SK-N-SH (cell line): ENCODE results near the gene PTPRJ. TPM values are rescaled to one million over a fixed set of nuclear protein-coding genes. Genes with fewer than 3 reads are reported as not detected.
"Not testable (repeated sequence)": the region's sequence is repeated elsewhere in the genome, so short reads cannot be mapped to it uniquely, and the experiment has no call there.

Source experiments
- CTCF ChIA-PET: fragments of 300-600, 350-600 bp; formaldehyde crosslinking; extraction: SDS; loops from one replicate; lab custom pipeline; 2021; lab: Yijun Ruan, JAX
- POLR2A ChIA-PET: fragments of 350-600 bp; sonication (Branson Sonifier 250); formaldehyde crosslinking; extraction: SDS; loops from one replicate; lab custom pipeline; 2020; ENCODE audit warnings: antibody characterized with exemption, inconsistent platforms; lab: Yijun Ruan, JAX
- DNase-seq: peaks from one replicate; pipeline ENCODE4 v3.0.0; 2012
- H2AFZ ChIP-seq: fragments of 200-600 bp; sonication (generic); 2 replicates; pipeline ENCODE4 v1.8.1; 2016; ENCODE audit warnings: antibody characterized with exemption, mild to moderate bottlenecking, low read depth
- H3F3A ChIP-seq: fragments of 200-600 bp; sonication (generic); replicated peaks from 2 replicates; pipeline ENCODE3; 2016; ENCODE audit warnings: antibody characterized with exemption, mild to moderate bottlenecking; ENCODE audit not compliant: insufficient read depth
- H3K27ac ChIP-seq, 2 experiments: fragments of 200-500 bp in 1 of 2; fragments of 200-600 bp in 1 of 2; sonication (Bioruptor generic) in 1 of 2; sonication (generic), shearing (Covaris generic) in 1 of 2; 2 replicates each; pipeline versions ENCODE4 v1.5.1 to v1.6.1; 2014 to 2016; ENCODE audit warnings: low read depth in 2 of 2, inconsistent platforms in 1 of 2, low read length in 1 of 2, mild to moderate bottlenecking in 1 of 2, mixed read lengths in 1 of 2
- H3K27me3 ChIP-seq: fragments of 200-600 bp; sonication (generic), shearing (Covaris generic); 2 replicates; pipeline ENCODE4 v1.6.1; 2016; ENCODE audit warnings: mixed run types; ENCODE audit not compliant: insufficient read depth
- H3K36me3 ChIP-seq, 2 experiments: fragments of 200-500 bp in 1 of 2; fragments of 200-600 bp in 1 of 2; sonication (Bioruptor generic) in 1 of 2; sonication (generic) in 1 of 2; replicated peaks in 1 of 2; 2 replicates each; pipeline versions ENCODE3 to v1.5.1; 2014 to 2016; ENCODE audit warnings: low read length in 1 of 2, mild to moderate bottlenecking in 1 of 2; ENCODE audit not compliant: insufficient read depth in 2 of 2, control insufficient read depth in 1 of 2
- H3K4me1 ChIP-seq, 2 experiments: fragments of 200-500 bp in 1 of 2; fragments of 200-600 bp in 1 of 2; sonication (Bioruptor generic) in 1 of 2; sonication (generic), shearing (Covaris generic) in 1 of 2; 2 replicates each; pipeline versions ENCODE4 v1.5.1 to v1.6.1; 2014 to 2016; ENCODE audit warnings: low read depth in 1 of 2, low read length in 1 of 2, mixed run types in 1 of 2; ENCODE audit not compliant: insufficient read depth in 2 of 2, control insufficient read depth in 1 of 2
- H3K4me2 ChIP-seq: fragments of 200-600 bp; sonication (generic), shearing (Covaris generic); 2 replicates; pipeline ENCODE4 v1.6.1; 2017; ENCODE audit warnings: mixed run types
- H3K4me3 ChIP-seq, 2 experiments: fragments of 200-500 bp in 1 of 2; fragments of 200-600 bp in 1 of 2; sonication (Bioruptor generic) in 1 of 2; sonication (generic), shearing (Covaris generic) in 1 of 2; 2 replicates each; pipeline versions ENCODE4 v1.5.1 to v1.8.1; 2014 to 2016; ENCODE audit warnings: low read depth in 2 of 2, inconsistent platforms in 1 of 2, low read length in 1 of 2, mild to moderate bottlenecking in 1 of 2, mixed read lengths in 1 of 2, moderate library complexity in 1 of 2
- H3K79me2 ChIP-seq: fragments of 200-600 bp; sonication (generic); 2 replicates; pipeline ENCODE4 v1.8.1; 2017; ENCODE audit warnings: mild to moderate bottlenecking; ENCODE audit not compliant: insufficient read depth
- H3K9ac ChIP-seq: fragments of 200-600 bp; sonication (generic); 2 replicates; pipeline ENCODE4 v1.6.1; 2017; ENCODE audit warnings: mixed run types
- H3K9me2 ChIP-seq: fragments of 200-600 bp; sonication (generic); 2 replicates; pipeline ENCODE4 v1.6.1; 2017; ENCODE audit warnings: mixed run types
- H3K9me3 ChIP-seq: fragments of 200-600 bp; sonication (generic); 2 replicates; pipeline ENCODE4 v1.6.1; 2017; ENCODE audit warnings: mixed run types, mild to moderate bottlenecking, moderate library complexity
- H4K20me1 ChIP-seq: fragments of 200-600 bp; sonication (generic); 2 replicates; pipeline ENCODE4 v1.6.1; 2017; ENCODE audit warnings: mild to moderate bottlenecking, mixed run types; ENCODE audit not compliant: insufficient read depth
- EP300 ChIP-seq, 2 experiments: IDR thresholded peaks; 2 replicates each; pipeline versions ENCODE4 v1.4.0 to v1.6.1; 2012; ENCODE audit warnings: borderline replicate concordance in 1 of 2, low read depth in 1 of 2, low read length in 1 of 2
- MEF2A ChIP-seq: IDR thresholded peaks from 2 replicates; pipeline ENCODE4 v1.4.0; 2012; ENCODE audit warnings: low read depth, borderline replicate concordance
- SIN3A ChIP-seq: IDR thresholded peaks from 2 replicates; pipeline ENCODE4 v1.6.1; 2012; ENCODE audit warnings: low read depth, mild to moderate bottlenecking, low read length, moderate library complexity, borderline replicate concordance
- TAF1 ChIP-seq: IDR thresholded peaks from 2 replicates; pipeline ENCODE4 v1.6.1; 2012; ENCODE audit warnings: low read depth, mild to moderate bottlenecking, low read length, moderate library complexity, borderline replicate concordance
- TCF12 ChIP-seq: IDR thresholded peaks from 2 replicates; pipeline ENCODE4 v1.4.0; 2012
- USF2 ChIP-seq: fragments of 150-350 bp; IDR thresholded peaks from 2 replicates; pipeline ENCODE4 v1.6.1; 2017; ENCODE audit warnings: antibody characterized with exemption, low read length, low read depth, borderline replicate concordance
- WGBS: methylation state at CpG from one replicate; pipeline ENCODE4 v1.1.6; 2017; ENCODE audit warnings: low lambda C conversion rate; 5-methylcytosine and 5-hydroxymethylcytosine counted together
- polyA plus RNA-seq, 3 experiments: library from polyadenylated mRNA; depleted of rRNA; stranded (reverse); fragments of >200 nt; gene quantifications; 2 replicates each; pipeline ENCODE4 v1.2.3, GENCODE V29; 2012
- TF ChIP-seq, protein P1 (sequence below): IDR thresholded peaks from 2 replicates; pipeline ENCODE4 v1.4.0; 2012; ENCODE audit warnings: low read depth, borderline replicate concordance
- TF ChIP-seq, protein P2 (sequence below): IDR thresholded peaks from 2 replicates; pipeline ENCODE4 v1.4.0; 2012; ENCODE audit warnings: low read depth

Gene PTPRJ
- polyA plus RNA-seq, 1 of the 3 experiments (the other 2 are of a cell fraction) = 4.5 TPM

DNA sequence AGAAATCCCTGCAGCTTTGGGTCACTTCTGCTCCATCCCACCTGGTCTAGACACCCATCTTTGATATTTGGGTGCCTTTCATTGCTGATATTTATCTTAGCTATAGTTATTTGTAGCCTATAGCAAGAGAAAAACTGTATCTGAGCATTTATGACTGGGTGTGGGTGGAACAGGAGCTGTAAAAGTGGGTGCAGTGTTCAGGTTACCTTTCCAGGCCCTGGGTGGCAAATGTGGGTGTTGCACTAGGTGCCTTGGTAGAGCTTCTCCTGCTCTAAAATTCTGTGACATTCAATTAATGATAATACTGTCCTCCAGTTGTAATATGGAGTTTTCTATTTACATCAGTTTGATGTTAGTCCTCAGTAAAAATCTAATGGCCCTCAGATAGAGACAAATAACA lies 157.9 kb downstream of the PTPRJ start (continued):
- no peak for TF ChIP-seq USF2
- TF ChIP-seq MEF2A = no peak

- 92% methylated on average over 3 of the region's 3 CpGs for WGBS
- POLR2A ChIA-PET, H3K4me2 ChIP-seq, DNase-seq, H3K4me3 ChIP-seq, H3K9ac ChIP-seq, H3K4me1 ChIP-seq, CTCF ChIA-PET, H3K9me3 ChIP-seq, H3K27ac ChIP-seq, H3F3A ChIP-seq, H3K79me2 ChIP-seq, H3K27me3 ChIP-seq, H3K9me2 ChIP-seq, H2AFZ ChIP-seq, H4K20me1 ChIP-seq: not testable (repeated sequence)
- H3K36me3 ChIP-seq = peaks cover 3 to 24% of the 10 kb centered on the region in 2 experiments
Observed at GRCh38 chr11:48139896-48140295, 159.5 kb downstream of the PTPRJ start.

DNA sequence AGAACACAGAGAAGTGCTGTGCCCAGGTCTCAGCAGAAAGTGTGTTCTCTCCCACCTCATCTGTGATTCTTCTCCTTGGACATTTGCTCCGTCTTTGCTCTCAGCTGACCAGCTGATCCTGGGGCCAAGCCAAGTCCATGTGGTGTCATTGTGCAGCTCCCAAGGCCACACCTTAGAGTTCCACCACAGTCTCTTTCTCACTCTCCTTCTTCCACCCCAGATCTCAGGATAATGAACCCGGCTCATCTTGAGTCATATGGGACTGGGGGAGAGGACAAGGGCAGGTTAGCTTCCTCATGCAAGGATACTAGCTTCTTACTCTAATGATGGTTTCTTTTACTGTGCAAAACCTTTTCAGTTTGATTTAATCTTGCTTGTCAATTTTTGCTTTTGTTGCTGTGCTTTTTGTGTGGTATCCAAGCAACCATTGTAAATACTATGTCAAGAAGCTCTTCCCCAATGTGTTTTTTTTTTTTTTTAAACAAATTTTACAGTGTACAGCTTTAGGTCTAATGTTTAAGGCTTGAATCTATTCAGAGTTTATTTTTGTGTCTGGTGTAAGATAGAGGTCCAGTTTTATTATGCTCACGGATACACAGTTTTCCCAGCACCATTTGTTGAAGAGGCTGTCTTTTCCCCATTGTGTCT lies 161.2 kb downstream of the PTPRJ start:
- Histone ChIP-seq H3K36me3 (peaks cover 7 to 23% of the 10 kb centered on the region in 2 experiments), H3K4me3 (no peak overlapping the region), H3K27ac (no peak overlapping the region), H3K9me3 (no peaks in the 10 kb centered on the region), H3F3A (no peaks in the 10 kb centered on the region), H3K27me3 (no peaks in the 10 kb centered on the region), H3K4me2 (no peak overlapping the region), H2AFZ (no peak overlapping the region), H4K20me1 (no peaks in the 10 kb centered on the region), H3K9me2 (no peaks in the 10 kb centered on the region), H3K4me1 (no peaks in the 10 kb centered on the region), H3K79me2 (no peaks in the 10 kb centered on the region), H3K9ac (no peak overlapping the region)
- DNase-seq = no peak
- POLR2A ChIA-PET = no interaction called here
- CTCF ChIA-PET = no interaction called here
- WGBS = 87% methylated on average over 3 of the region's 3 CpGs
- TF ChIP-seq SIN3A (no peak), TCF12 (no peak), EP300 (IDR thresholded peaks at IDR 0.05; ENCODE audit: borderline replicate concordance in 1 of 2, low read depth in 1 of 2, low read length in 1 of 2) (no peak), USF2 (no peak), TAF1 (no peak)
- TF ChIP-seq, protein P1, sequence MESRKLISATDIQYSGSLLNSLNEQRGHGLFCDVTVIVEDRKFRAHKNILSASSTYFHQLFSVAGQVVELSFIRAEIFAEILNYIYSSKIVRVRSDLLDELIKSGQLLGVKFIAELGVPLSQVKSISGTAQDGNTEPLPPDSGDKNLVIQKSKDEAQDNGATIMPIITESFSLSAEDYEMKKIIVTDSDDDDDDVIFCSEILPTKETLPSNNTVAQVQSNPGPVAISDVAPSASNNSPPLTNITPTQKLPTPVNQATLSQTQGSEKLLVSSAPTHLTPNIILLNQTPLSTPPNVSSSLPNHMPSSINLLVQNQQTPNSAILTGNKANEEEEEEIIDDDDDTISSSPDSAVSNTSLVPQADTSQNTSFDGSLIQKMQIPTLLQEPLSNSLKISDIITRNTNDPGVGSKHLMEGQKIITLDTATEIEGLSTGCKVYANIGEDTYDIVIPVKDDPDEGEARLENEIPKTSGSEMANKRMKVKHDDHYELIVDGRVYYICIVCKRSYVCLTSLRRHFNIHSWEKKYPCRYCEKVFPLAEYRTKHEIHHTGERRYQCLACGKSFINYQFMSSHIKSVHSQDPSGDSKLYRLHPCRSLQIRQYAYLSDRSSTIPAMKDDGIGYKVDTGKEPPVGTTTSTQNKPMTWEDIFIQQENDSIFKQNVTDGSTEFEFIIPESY = no peak
- TF ChIP-seq, protein P2, sequence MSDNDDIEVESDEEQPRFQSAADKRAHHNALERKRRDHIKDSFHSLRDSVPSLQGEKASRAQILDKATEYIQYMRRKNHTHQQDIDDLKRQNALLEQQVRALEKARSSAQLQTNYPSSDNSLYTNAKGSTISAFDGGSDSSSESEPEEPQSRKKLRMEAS = no peak
